ENCODE measurements around the gene CAPSL. TPM values are rescaled to one million over a fixed set of nuclear protein-coding genes. Genes with fewer than 3 reads are reported as not detected.

Gene CAPSL
- total RNA-seq, 1 donor from 2014 or later, result not detected

Other genes starting within 250 kb of the CAPSL start
- 0.65 TPM for gene IL7R, start 81.7 kb downstream of the CAPSL start, total RNA-seq
- gene UGT3A1, start 52.8 kb upstream of the CAPSL start, total RNA-seq, result not detected
- gene UGT3A2, start 128.3 kb upstream of the CAPSL start, total RNA-seq, result not detected
- gene LMBRD2, start 213.3 kb upstream of the CAPSL start, total RNA-seq, result 10.4 TPM
- 6.3 TPM for gene SKP2, start 213.5 kb upstream of the CAPSL start, total RNA-seq

Data from Right ventricle myocardium inferior (tissue), 1 donor.